AG09319 (cell line): ENCODE measurements around the gene DYNC2I2.

ENCODE experiments used
- DNase-seq: peaks from one replicate; pipeline ENCODE4 v3.0.0-alpha.2; 2010; ENCODE audit warnings: low read depth; ENCODE audit errors: extremely low read depth
- TF ChIP-seq, protein P1 (sequence below): IDR thresholded peaks from 2 replicates; pipeline ENCODE4 v1.5.1; 2011; ENCODE audit warnings: low read depth, mild to moderate bottlenecking, inconsistent platforms, low read length, moderate library complexity

DYNC2I2 gene

DNA sequence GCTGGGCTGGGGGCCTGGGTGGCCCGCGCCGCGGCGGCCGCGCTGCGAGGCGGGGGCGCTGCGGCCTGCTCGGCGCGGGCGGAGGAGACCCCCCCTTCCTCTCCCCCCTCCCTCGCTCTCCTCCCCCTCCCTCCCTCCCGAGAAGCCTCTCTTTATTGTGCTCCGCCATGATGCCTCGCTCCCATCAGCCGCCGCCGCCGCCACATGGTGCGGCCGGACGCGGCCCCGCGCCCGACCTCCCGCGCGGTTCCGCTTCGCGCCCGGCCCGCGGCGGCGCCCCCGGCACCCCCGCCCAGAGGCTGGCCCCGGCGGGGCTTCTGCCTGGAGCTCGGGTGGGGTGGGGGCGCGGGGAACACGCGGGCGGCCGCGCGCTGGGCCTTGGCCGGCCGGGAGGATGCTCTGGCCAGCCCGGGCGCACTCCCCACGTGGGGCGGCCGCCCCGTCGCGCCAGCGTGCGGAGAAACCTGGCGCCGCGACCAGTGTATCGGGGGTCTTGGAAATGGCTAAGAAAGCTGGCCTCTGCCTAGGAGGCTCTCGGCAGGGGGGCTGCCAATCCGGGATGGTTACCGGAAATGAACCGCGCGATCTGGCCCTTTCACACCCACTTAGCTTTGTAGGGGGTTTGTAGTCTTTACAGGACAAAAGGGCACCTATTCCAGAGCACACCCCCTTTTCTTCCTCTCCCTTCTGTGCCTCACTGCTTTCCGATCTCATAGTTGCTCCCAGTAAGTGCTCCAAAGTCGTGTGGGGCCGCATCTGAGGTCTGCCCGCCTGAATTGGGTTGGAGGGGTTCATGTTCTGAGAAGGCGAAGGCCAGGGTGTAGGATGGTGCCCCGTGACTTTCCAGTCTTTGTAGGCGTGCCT, 33.4 kb upstream of the DYNC2I2 start:
- DNase-seq, result no peak
- TF ChIP-seq, protein P1, sequence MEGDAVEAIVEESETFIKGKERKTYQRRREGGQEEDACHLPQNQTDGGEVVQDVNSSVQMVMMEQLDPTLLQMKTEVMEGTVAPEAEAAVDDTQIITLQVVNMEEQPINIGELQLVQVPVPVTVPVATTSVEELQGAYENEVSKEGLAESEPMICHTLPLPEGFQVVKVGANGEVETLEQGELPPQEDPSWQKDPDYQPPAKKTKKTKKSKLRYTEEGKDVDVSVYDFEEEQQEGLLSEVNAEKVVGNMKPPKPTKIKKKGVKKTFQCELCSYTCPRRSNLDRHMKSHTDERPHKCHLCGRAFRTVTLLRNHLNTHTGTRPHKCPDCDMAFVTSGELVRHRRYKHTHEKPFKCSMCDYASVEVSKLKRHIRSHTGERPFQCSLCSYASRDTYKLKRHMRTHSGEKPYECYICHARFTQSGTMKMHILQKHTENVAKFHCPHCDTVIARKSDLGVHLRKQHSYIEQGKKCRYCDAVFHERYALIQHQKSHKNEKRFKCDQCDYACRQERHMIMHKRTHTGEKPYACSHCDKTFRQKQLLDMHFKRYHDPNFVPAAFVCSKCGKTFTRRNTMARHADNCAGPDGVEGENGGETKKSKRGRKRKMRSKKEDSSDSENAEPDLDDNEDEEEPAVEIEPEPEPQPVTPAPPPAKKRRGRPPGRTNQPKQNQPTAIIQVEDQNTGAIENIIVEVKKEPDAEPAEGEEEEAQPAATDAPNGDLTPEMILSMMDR, result no peak

DNA sequence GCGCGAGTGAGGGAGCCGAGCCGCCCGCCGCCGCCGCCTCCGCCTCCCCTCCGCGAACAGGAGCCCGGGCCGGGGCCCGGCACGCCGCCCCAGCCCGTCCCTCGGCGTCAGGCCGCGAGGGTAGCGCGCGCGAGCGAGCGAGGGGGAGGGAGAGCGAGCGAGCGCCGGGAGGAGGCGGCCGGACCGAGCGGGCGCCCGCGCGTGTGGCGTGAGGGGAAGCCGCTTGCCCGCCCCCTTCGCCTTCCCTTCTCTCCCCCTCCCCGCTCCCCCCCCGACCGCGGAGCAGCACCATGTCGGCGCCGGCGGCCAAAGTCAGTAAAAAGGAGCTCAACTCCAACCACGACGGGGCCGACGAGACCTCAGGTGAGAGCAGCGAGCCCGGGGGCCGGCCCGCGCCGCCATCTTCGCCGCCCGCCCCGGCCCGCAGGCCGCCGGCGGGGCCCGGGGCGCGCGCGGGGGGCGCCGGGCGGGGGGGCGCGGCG, 32.7 kb upstream of the DYNC2I2 start:
- TF ChIP-seq, protein P1, result no peak
- no peak for DNase-seq

DNA sequence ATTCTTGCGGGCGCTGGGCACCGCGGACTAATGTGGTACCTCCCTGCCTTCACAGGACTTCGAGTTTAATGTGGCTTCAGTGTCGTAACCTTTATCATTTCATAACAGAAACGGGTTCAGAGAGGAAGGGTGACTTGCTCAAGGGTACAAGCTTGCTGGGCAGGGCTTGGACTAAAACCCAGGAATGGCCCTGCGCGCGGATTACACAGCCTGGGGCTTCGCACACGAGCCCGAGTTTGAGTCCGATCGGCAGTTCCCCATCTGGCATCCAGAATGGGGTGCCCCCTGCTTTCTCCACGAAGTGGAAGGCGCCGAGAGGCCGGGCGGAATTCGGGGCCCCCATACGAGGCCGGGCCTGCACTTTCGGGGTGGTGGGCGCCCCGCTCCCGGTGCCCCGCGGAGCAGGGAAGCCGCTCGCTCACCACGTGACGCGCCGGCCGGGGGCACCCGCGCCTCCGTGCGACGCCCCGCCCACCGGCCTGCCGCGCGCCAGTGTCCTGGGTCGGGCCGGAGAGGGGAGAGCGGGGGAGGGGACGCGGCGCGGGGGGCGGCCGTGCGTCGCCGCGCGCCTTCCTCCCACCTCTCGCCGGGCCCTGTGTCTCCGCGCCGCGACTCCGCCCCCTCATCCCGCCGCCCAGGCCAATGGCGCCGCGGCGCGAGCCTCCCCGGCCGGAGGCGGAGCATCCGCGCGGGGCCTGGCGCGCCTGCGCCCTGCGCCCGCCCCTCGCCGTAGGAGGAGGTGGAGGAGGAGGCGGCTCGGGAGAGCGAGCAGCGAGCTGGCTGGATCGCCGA, 32.0 kb upstream of the DYNC2I2 start, which contains the start of gene SET:
TSS of gene SET (plus strand) at position 722 of the 792 bp plus-strand sequence. CDS start 361 bp downstream, outside the sequence.
- TF ChIP-seq, protein P1, result no peak
- DNase-seq, result peak; percentile 83

DNA sequence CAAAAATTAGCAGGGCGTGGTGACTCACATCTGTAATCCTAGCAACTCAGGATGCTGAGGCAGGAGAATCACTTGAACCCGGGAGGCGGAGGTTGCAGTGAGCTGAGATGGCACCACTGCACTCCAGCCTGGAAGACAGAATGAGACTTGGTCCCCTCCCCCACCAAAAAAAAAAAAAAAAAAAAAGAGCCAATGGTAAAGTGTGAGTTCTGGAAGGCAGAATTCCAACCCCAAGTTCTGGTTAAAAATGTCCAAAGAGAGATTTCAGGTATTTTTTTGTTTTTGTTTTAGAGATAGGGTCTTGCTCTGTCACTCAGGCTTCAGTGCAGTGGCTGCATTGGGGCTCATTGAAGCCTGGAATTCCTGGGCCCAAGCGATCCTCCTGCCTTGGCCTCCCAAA, 30.8 kb upstream of the DYNC2I2 start:
- TF ChIP-seq, protein P1, result no peak
- no peak for DNase-seq

DNA sequence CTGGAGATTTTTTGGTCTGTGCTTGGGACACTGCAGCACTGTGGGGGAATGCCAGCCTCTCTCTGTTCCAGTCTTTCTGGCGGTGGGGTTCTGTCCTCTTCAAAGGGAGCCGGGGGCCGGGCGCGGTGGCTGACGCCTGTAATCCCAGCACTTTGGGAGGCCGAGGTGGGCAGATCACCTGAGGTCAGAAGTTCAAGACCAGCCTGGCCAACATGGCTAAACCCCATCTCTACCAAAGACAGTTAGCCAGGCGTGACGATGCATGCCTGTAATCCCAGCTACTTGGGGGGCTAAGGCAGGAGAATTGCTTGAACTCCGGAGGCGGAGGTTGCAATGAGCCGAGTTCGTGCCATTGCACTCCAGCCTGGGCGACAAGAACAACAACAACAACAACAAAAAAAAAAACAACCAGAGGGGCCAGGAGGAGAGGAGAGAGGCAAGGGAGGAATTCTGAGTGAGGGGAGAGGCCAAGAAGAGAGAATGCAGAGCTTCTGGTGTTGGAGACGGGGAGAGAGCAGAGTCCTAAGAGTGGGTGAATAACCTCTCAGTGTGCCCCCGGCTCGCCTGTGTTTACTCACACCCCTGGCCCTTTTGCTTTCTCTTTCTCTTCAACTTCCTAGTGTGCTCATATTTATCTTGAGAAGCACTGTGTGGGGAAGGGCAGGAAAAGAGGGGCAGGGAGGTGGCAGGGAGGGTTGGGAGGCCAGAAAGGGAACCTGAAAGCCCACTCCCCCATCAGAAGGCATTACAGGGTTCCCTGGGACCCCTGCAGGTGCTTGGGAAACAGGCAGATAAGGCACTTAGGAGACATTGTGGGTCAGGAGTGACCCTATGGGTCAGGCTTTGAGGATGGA, 29.2 kb upstream of the DYNC2I2 start:
- no peak for DNase-seq
- TF ChIP-seq, protein P1, result no peak

DNA sequence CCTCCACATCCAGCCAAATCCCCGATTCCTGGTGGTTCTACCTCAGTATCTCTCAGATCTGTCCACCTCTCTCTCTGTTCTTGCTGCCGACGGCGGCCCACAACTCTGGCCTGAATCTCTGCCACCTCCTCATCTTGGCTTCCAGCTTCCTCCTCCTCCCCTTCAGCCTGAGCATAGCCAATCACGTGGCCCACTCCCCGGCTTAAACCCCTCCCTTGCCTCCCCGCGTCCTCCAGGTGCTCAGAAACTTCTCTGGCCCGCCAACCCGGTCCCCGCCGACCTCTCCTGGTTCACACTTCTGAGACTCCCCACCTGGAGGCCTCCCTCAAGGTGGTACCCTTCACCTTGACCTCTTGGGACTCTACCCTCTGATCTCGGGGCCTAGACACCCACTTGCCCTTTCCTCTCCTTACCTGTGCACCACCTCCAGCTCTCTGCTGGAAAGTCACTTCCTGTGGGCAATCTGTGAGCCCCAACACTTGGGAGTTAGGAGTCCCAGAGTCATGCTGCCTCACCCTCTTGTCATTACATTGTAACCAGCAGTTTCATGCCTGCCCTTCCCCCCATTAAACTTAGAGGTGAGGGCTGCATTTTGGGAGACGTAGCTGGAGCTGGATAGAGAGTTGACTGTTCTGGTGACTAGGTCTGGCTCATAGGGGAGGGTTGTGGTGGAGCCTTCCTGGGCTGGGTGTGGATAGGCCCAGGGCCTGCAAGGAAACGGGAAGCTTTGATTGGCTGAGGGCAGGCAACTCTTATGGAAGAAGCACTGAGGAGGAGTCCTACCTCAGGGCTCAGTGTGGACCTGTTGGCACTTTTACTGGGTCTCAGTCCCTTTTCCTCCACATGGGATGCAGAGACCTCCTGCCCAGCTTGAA, 27.9 kb upstream of the DYNC2I2 start:
- DNase-seq, result no peak
- TF ChIP-seq, protein P1, result no peak
